ENCODE data around the gene PTPRT. TPM values are rescaled to one million over a fixed set of nuclear protein-coding genes. Genes with fewer than 3 reads are reported as not detected.

The PTPRT gene
- polyA plus RNA-seq, 2 of the 4 experiments (the other 2 are of a cell fraction) = not detected

GRCh38 chr20:42532831-42533230 is 656.9 kb downstream of the PTPRT start (continued):
- no peak for TF ChIP-seq RNF2 (IDR thresholded peaks at IDR 0.05; ENCODE audit: borderline replicate concordance, low read depth)
- no peak for TF ChIP-seq GATA3 (IDR thresholded peaks at IDR 0.05; ENCODE audit: borderline replicate concordance)
- no peak for TF ChIP-seq HEYL (CRISPR knock-in tag; IDR thresholded peaks at IDR 0.05)
- no peak for TF ChIP-seq BCL3 (IDR thresholded peaks at IDR 0.05)
- TF ChIP-seq HOXB5 (CRISPR knock-in tag; IDR thresholded peaks at IDR 0.05) = no peak
- no peak for TF ChIP-seq POLR2A (IDR thresholded peaks at IDR 0.05; ENCODE audit: low read length)

- POLR2A ChIA-PET = no interaction called here
- CTCF ChIA-PET = interaction anchor here (0.5 to 1.2 kb wide), 4 partner anchors 13 to 1008 kb away, joined by 3 read pairs; no protein-coding TSS in a partner anchor
- Histone ChIP-seq H3K27ac (no peak overlapping the region), H3K4me2 (no peak overlapping the region), H3K9me3 (no peaks in the 10 kb centered on the region), H3K4me3 (no peak overlapping the region), H3K4me1 (no peaks in the 10 kb centered on the region)
- WGBS (ENCODE audit: missing lambda C conversion rate) = 19% methylated on average over 7 of the region's 7 CpGs
- no peak for DNase-seq (ENCODE audit: low read depth in 1 of 2, low spot score in 1 of 2)
- no peak for ATAC-seq
- TF ChIP-seq RAD21 (conservative IDR thresholded peaks at IDR 0.05 in 1 of 2, IDR thresholded peaks at IDR 0.05 in 1 of 2) (no peak), ZFP36 (IDR thresholded peaks at IDR 0.05; ENCODE audit: borderline replicate concordance, partially characterized antibody) (no peak), RARB (CRISPR knock-in tag; IDR thresholded peaks at IDR 0.05) (no peak)
- no peak for FAIRE-seq
Measured at GRCh38 chr20:42531508-42531961, 658.2 kb downstream of the PTPRT start.

- Histone ChIP-seq H3K27ac (no peak overlapping the region), H3K4me3 (no peak overlapping the region), H3K4me2 (no peak overlapping the region), H3K4me1 (no peaks in the 10 kb centered on the region), H3K9me3 (no peaks in the 10 kb centered on the region)
- TF ChIP-seq RAD21 (conservative IDR thresholded peaks at IDR 0.05 in 1 of 2, IDR thresholded peaks at IDR 0.05 in 1 of 2) (peak; percentile 24 to 46; a peak in 2 of 5 replicates), KDM5A (IDR thresholded peaks at IDR 0.05) (no peak), CTCF (IDR thresholded peaks at IDR 0.05) (peak; percentile 40; the same call in 2 of the 3 replicates), SMC3 (IDR thresholded peaks at IDR 0.05) (peak; percentile 36; the same call in 2 of the 3 replicates)
- 1% methylated on average over 4 of the region's 4 CpGs for WGBS (ENCODE audit: missing lambda C conversion rate)
- POLR2A ChIA-PET = no interaction called here
- 0 out of 6 replicates have a peak, but pooled peaks of 1 of the 2 experiments have one; percentile 30 for ATAC-seq
- peak; percentile 11 to 33 for DNase-seq (ENCODE audit: low read depth in 1 of 2, low spot score in 1 of 2)
- FAIRE-seq = no peak
- CTCF ChIA-PET = interaction anchor here (0.5 to 2.0 kb wide), 4 partner anchors 25 to 792 kb away, joined by 3 to 4 read pairs (median 3); no protein-coding TSS in a partner anchor
Measured at GRCh38 chr20:42530855-42531448, 658.8 kb downstream of the PTPRT start.

GRCh38 chr20:42530191-42530590 is 659.5 kb downstream of the PTPRT start:
- Histone ChIP-seq H3K4me3 (no peak overlapping the region), H3K4me2 (no peak overlapping the region), H3K9me3 (no peaks in the 10 kb centered on the region), H3K4me1 (no peaks in the 10 kb centered on the region), H3K27ac (no peak overlapping the region)
- ATAC-seq (no peak), DNase-seq (ENCODE audit: low read depth in 1 of 2, low spot score in 1 of 2) (no peak), FAIRE-seq (no peak)
- no peak for TF ChIP-seq PBX3 (IDR thresholded peaks at IDR 0.05)
- no peak for TF ChIP-seq RAD21 (conservative IDR thresholded peaks at IDR 0.05 in 1 of 2, IDR thresholded peaks at IDR 0.05 in 1 of 2)
- no peak for TF ChIP-seq NPAS2 (CRISPR knock-in tag; IDR thresholded peaks at IDR 0.05; ENCODE audit: borderline replicate concordance)
- TF ChIP-seq EHMT2 (IDR thresholded peaks at IDR 0.05; ENCODE audit: low read depth) = no peak
- no peak for TF ChIP-seq ELK1 (IDR thresholded peaks at IDR 0.05; ENCODE audit: low read depth, low read length)
- POLR2A ChIA-PET = no interaction called here
- CTCF ChIA-PET = interaction anchor here (1.0 to 2.0 kb wide), 4 partner anchors 11 to 792 kb away, joined by 3 to 4 read pairs (median 3); no protein-coding TSS in a partner anchor
- 13% methylated on average over 4 of the region's 4 CpGs for WGBS (ENCODE audit: missing lambda C conversion rate)

Data from A549 (cell line).